Smooth muscle cell (in vitro differentiated cells): ENCODE data around the gene GMEB2. TPM values are rescaled to one million over a fixed set of nuclear protein-coding genes. Genes with fewer than 3 reads are reported as not detected.
"Not testable (repeated sequence)": the region's sequence is repeated elsewhere in the genome, so short reads cannot be mapped to it uniquely, and the experiment has no call there.

Experiments used
- DNase-seq: peaks from one replicate; lab custom pipeline; 2025; ENCODE audit not compliant: unreplicated experiment; lab: John Stamatoyannopoulos, UW
- H2AFZ ChIP-seq: fragments of 200-600 bp; sonication (generic); 2 replicates; pipeline ENCODE4 v1.6.0; 2016; ENCODE audit warnings: antibody characterized with exemption, low read depth, mild to moderate bottlenecking
- H3F3A ChIP-seq: fragments of 200-600 bp; sonication (generic); 2 replicates; pipeline ENCODE4 v1.6.0; 2017; ENCODE audit warnings: antibody characterized with exemption, low read depth
- H3K27ac ChIP-seq: fragments of 200-600 bp; sonication (generic); 2 replicates; pipeline ENCODE4 v1.5.1; 2016; ENCODE audit warnings: low read depth, mild to moderate bottlenecking
- H3K27me3 ChIP-seq: fragments of 200-600 bp; sonication (generic); 2 replicates; pipeline ENCODE4 v1.6.1; 2016; ENCODE audit warnings: low read depth, mild to moderate bottlenecking
- H3K36me3 ChIP-seq: fragments of 200-600 bp; sonication (generic); 2 replicates; pipeline ENCODE4 v1.5.1; 2016; ENCODE audit warnings: low read depth
- H3K4me1 ChIP-seq: fragments of 200-600 bp; sonication (generic); 2 replicates; pipeline ENCODE4 v1.5.1; 2016; ENCODE audit warnings: low read depth
- H3K4me2 ChIP-seq: fragments of 200-600 bp; sonication (generic); 2 replicates; pipeline ENCODE4 v1.6.0; 2016; ENCODE audit warnings: mild to moderate bottlenecking
- H3K4me3 ChIP-seq: fragments of 200-600 bp; sonication (generic); 2 replicates; pipeline ENCODE4 v1.5.1; 2016; ENCODE audit warnings: mild to moderate bottlenecking
- H3K79me2 ChIP-seq: fragments of 200-600 bp; sonication (generic); 2 replicates; pipeline ENCODE4 v1.6.0; 2016; ENCODE audit warnings: low read depth, mild to moderate bottlenecking
- H3K9ac ChIP-seq: fragments of 200-600 bp; sonication (generic); 2 replicates; pipeline ENCODE4 v1.6.0; 2016; ENCODE audit warnings: low read depth
- H3K9me3 ChIP-seq: fragments of 200-600 bp; sonication (generic); replicated peaks from 2 replicates; pipeline ENCODE4 v1.5.1; 2016; ENCODE audit warnings: low read depth
- H4K20me1 ChIP-seq: fragments of 200-600 bp; sonication (generic); 2 replicates; pipeline ENCODE4 v1.6.0; 2016; ENCODE audit warnings: low read depth
- CTCF ChIP-seq: fragments of 200-600 bp; sonication (generic); IDR thresholded peaks from 2 replicates; pipeline ENCODE4 v1.5.1; 2017; ENCODE audit warnings: borderline replicate concordance, mild to moderate bottlenecking, antibody characterized with exemption; ENCODE audit not compliant: insufficient read depth, poor library complexity, severe bottlenecking
- WGBS: methylation state at CpG from one replicate; pipeline ENCODE4 v1.1.7; 2016; ENCODE audit warnings: low lambda C conversion rate; 5-methylcytosine and 5-hydroxymethylcytosine counted together
- polyA plus RNA-seq: library from polyadenylated mRNA; unstranded; fragments of >200 nt; fragmentation: Nextera tagmentation; extraction: Ambion mirVana; gene quantifications from 2 replicates; pipeline ENCODE4 v1.2.1, GENCODE V29; 2016
- total RNA-seq: library from RNA; depleted of rRNA; stranded (reverse); fragments of >200 nt; gene quantifications from 2 replicates; pipeline ENCODE4 v1.2.3, GENCODE V29; 2014

GMEB2 gene
- total and polyA plus RNA-seq, 2 experiments from 2014 or later = 8.9 to 11.3 TPM

GRCh38 chr20:63672666-63673065, 45.8 kb upstream of the GMEB2 start:
- TF ChIP-seq CTCF = no peak

GRCh38 chr20:63671695-63672094, 44.8 kb upstream of the GMEB2 start:
- H3K9me3 ChIP-seq, H3K4me2 ChIP-seq, H3K9ac ChIP-seq, DNase-seq, H3K27me3 ChIP-seq, H4K20me1 ChIP-seq, H2AFZ ChIP-seq, H3K4me1 ChIP-seq, H3K27ac ChIP-seq, H3K4me3 ChIP-seq, H3K79me2 ChIP-seq, H3F3A ChIP-seq, H3K36me3 ChIP-seq: not testable (repeated sequence)
- 97% methylated on average over 12 of the region's 12 CpGs for WGBS

More at GRCh38 chr20:63672666-63673065, 45.8 kb upstream of the GMEB2 start:
- Histone ChIP-seq H3K9ac (no peak overlapping the region), H3K79me2 (no peaks in the 10 kb centered on the region), H3K36me3 (no peaks in the 10 kb centered on the region), H3K27me3 (no peaks in the 10 kb centered on the region), H3K27ac (no peak overlapping the region), H3F3A (no peaks in the 10 kb centered on the region), H3K4me2 (no peak overlapping the region), H3K4me3 (no peak overlapping the region), H3K4me1 (no peaks in the 10 kb centered on the region), H4K20me1 (no peaks in the 10 kb centered on the region), H3K9me3 (no peaks in the 10 kb centered on the region), H2AFZ (no peak overlapping the region)
- WGBS = 98% methylated on average over 10 of the region's 10 CpGs
- DNase-seq = no peak

GRCh38 chr20:63668351-63668750, 41.5 kb upstream of the GMEB2 start:
- no peaks in the 10 kb centered on the region for H3K79me2 ChIP-seq
- H3K4me1 ChIP-seq = no peaks in the 10 kb centered on the region
- no peaks in the 10 kb centered on the region for H3K9me3 ChIP-seq
- no peak overlapping the region for H3K27ac ChIP-seq
- H3F3A ChIP-seq = no peaks in the 10 kb centered on the region
- no peaks in the 10 kb centered on the region for H4K20me1 ChIP-seq
- H2AFZ ChIP-seq = no peak overlapping the region
- no peaks in the 10 kb centered on the region for H3K27me3 ChIP-seq
- DNase-seq = no peak
- no peak overlapping the region for H3K4me3 ChIP-seq
- no peaks in the 10 kb centered on the region for H3K36me3 ChIP-seq
- no peak overlapping the region for H3K4me2 ChIP-seq
- TF ChIP-seq CTCF = no peak
- H3K9ac ChIP-seq = no peak overlapping the region
- WGBS = 96% methylated on average over 9 of the region's 11 CpGs

- no peak for TF ChIP-seq CTCF
- Histone ChIP-seq H3K27me3 (no peaks in the 10 kb centered on the region), H3K4me2 (no peak overlapping the region), H3K4me3 (no peak overlapping the region), H3K79me2 (no peaks in the 10 kb centered on the region), H3K9me3 (no peaks in the 10 kb centered on the region), H3K9ac (no peak overlapping the region), H3K27ac (no peak overlapping the region), H4K20me1 (no peaks in the 10 kb centered on the region), H3F3A (no peaks in the 10 kb centered on the region), H2AFZ (no peak overlapping the region), H3K36me3 (no peaks in the 10 kb centered on the region), H3K4me1 (no peaks in the 10 kb centered on the region)
- WGBS = 97% methylated on average over 7 of the region's 16 CpGs
- DNase-seq = no peak
These were observed 41.0 kb upstream of the GMEB2 start for GRCh38 chr20:63667858-63668257.
